ENCODE measurements around the gene TBC1D22A.

Gene TBC1D22A

DNA sequence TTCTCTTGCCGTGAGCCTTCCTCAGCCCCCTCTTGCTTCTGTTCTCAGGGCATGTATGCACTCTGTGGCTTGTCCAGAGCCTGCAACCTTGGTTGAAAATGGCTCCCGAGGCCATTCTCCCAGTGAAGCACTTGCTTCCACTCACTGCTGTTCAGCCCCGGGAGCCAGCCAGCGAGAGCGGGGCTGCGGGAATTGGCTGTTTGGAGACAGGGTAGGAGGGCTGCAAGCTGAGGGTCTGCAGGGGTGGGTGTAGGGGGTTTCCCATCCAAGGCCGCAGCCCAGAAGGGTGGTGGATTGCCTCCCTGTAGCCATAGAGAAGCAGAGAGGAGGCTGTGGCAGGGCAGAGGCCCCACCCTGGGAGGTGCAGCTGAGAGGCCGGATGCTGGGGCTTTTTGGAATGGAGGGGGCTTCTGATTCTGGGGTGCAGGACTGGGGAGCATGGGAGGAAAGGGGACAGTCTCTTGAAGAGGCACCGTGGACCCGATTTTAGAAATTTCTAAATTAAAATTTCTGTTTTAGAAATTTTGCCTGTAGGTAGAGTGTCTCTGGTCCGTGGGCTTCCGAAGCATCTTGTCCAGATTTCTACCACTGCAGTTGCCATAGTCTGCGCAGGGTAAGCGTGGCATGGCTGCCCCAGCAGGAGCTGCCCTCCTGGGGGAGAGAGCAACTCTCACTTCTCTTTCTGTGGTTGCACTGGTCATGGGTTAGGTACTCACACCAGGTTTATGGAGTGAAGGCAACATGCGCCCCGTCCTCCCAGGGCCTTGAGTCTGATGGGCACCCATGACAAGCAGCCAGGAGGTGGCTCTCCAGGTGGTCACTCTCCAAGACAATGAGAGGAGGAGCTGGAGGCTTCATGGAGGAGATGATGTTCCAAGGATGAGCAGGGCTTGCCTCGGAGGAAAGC is 100.2 kb downstream of the TBC1D22A start:
- DNase-seq: no peak

DNA sequence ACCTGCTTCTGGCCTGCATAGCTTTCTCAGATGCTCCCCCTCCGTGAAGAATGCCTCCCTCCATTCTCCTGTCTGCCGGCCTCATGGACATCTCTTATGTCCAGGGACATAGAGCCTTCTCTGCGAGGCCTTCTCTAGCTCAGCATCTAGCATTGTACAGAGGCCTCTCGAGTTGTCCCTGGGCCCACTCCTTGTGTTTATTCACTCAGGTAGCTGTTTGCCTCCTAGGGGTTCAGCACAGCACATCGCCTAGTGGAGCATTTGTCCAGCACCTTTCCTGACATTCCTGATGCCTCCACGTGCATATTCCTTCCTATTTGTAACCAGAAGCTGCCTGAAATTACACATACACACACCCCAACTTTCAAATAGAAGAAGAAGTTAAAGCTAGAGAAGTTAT is 101.3 kb downstream of the TBC1D22A start:
- DNase-seq: no peak

DNA sequence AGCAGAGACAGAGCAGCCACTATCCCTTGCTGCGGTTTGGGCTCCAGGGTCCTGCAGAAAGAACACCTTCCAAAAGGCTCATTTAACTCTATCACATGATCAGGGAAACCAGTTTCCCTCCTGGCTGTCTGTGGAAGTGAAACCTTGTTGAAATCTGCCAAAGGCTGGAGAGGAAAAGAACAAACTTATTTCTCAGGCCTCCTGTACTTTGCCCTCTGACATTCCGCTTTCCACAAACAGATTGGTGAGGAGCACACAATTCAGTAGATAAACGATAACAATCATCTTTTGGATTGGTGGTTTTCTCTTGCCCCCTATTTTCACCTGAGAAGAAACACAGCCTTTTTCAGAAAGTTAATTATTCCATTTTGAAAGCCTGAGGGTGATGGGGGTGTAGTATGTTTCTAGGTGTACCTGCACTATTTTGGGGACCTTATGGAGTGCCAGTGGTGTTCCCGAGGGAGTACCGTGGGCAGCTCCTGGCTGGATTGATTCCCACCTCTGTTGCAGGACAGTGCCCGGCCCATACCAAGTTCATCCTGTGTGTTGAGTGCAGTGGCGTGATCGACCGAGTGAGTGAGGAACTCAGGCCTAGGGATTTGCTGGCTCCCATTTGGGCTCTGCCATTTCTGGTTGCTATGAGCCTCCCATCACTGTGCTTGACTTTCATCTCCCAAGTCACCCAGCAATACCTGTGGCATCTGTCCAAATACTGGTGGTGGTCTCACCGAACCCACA is 102.0 kb downstream of the TBC1D22A start:
- DNase-seq: no peak

DNA sequence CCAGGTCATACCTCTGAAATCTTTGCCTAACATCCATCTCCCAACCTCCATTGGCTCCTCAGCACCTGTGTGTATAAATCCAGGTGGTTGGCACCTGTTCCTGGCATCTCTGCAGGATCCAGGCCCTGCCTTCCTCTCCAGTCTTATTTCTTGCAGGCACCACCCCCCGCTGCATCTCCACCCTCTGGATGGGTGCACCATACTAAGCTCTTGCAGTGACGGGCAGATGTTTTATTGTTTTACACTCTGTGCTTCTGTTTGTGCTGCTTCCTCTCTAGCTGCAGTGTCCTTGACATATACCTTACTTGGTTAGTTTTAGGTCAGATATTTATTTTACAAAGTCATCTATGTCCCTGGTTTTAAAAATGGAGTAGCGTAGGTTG is 102.6 kb downstream of the TBC1D22A start:
- no peak for DNase-seq

DNA sequence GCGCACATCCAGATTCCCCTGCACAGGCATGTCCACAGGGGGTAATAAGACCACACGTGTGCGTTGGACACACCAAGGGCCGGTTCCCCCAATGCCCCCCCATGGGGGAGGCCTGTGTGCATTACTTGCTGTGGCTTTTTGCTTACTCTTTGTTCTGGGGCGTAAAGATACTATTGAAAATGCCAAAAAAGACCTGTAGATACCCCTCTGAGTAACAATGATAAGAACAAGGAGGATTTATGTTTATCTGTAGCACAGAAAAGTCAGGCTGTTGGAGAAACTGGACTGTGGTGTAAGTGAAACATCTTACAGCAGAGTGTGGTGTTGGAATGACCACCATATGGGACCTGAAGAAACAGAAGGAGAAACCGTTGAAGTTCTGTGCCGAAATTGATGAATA is 103.2 kb downstream of the TBC1D22A start:
- no peak for DNase-seq

DNA sequence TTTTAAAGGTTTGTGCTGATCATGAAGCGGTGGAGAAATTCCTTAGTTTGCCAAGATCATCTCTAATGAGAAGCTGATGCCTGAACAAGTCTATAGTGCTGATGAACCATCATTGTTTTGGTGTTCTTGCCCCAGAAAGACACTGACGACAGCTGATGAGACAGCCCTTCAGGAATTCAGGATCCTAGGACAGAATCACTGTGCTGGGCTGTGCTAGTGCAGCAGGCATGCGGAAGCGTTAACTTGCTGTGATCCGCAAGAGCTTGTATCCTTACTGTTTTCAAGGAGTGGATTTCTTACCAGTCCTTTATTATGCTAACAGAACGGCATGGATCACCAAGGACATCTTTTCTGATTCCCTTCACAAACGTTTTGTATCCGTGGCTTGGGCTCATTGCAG is 104.1 kb downstream of the TBC1D22A start:
- no peak for DNase-seq

DNA sequence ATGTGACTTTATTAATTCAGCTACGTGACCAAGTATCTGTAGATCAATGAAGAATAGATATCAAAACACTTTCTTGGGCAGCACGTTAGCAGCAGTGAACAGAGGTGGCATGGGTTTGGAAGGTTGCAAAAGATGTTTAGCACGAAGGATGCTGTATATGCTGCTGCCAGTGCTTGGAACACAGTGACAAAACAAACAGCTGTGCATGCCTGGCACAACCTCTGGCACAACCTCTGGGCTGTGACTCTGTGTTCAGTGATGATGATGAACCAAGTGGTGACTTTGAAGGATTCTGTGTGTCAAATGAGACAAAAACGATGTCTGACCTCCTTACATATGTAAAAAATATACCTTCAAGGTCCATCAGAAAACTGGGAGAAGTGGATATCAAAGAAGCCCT is 104.7 kb downstream of the TBC1D22A start:
- DNase-seq: no peak

DNA sequence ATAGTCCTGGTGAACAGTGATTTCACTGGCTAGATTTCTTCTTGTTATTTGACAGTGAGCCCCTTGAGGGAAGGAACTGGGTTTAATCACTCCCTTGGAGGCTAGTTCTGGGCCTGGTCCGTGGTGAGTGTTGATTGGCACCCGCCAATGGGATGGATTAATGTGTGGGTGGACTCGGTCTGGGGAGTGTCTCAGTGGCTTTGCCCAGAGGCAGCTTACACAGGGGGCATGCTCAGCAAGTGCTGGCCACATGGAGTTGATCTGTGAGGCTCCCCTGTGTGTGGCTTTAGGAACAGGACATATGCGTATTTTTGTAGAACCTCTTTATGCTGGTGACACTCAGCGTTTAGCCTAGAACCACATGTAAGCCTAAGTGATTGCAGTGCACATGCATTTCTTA is 106.9 kb downstream of the TBC1D22A start:
- DNase-seq: no peak

DNA sequence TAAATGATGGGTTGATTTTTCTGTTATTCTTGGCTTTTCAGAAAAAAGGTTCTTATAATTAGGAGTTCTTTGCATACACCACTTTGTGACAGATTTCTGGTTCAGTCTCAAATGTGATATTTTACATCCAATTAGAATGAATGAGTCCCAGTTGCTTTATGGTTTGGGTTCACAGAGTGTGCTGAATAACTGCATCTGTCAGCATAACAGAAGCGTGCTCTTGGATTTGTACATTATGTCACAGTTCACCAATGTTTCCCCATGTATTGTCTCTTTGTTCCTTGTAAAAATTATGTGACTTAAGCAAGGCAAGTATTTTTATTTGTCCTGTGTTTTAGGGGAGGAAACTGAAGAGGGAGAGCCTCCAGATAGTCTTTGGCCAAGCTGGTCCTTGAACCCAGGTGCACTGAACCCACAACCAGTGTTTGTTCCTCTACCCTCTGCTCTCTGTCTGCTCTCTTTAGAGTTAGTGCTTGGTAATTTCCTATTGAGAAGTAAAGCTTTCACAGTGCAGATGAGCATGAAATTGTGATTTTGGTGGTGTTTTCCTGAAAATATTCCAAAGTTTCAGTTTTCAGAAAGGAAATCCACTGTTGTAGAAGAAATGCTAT is 107.5 kb downstream of the TBC1D22A start:
- DNase-seq: no peak

DNA sequence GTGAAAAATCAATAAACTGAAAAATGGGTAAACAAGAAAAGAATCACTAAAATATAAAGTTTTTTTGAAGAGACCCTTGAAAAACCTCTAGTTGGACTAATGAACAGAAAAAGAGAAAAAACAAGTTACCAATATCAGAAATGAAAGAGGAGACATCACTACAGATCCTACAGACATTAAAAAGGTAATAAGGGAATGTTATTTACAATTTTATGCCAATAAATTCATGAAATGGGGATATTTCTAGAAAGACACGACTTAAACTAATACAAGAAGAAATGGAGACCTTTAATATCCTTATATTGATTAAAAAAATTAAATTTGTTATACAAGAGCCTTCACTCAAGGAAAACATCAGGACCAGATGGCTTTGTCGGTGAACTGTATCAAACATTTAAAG is 109.4 kb downstream of the TBC1D22A start:
- DNase-seq: no peak

DNA sequence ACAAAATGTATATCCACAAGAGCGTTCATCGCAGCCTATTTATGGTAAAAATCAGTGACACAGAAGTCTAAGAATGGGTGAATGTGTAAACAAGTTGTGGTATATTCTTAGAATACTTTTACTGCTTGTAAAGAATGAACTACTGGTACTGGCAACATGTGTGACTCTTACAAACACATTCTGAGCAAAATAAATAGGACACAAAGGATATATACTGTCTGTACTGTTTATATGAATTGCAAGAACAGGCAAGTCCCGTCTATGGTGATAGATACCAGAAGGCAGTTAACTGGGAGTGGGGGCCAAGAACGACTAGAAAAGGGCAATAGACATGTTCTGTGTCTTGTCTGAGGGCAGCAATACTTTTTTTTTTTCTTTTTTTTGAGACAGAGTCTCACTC is 112.6 kb downstream of the TBC1D22A start:
- DNase-seq: no peak

DNA sequence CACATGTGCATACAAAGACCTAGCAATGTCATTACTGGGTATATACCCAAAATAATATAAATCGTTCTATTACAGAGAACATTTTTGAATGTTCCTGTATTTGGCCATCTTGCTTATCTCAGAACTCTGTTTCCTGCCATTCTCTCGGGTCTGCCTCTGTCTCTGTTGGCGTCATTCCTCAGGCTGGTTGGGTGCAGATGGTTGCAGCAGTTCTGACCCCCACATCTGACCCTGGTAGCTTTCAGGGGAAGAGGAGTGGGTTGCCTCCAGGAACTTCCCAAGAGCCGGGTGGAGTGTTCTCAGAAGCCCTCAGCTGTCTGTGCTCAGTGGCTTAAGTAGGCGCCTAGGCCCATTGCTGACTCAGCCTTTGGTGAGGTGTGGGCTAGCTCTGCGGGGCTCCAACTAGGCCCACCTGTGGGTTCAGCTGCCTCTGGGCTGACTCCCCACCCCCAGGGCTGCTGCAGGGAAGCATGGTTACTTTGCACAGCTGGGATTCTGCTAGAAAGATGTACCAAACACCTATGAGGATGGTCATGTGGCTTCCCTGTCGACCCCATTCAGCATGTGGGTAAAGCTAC is 114.0 kb downstream of the TBC1D22A start:
- no peak for DNase-seq

DNA sequence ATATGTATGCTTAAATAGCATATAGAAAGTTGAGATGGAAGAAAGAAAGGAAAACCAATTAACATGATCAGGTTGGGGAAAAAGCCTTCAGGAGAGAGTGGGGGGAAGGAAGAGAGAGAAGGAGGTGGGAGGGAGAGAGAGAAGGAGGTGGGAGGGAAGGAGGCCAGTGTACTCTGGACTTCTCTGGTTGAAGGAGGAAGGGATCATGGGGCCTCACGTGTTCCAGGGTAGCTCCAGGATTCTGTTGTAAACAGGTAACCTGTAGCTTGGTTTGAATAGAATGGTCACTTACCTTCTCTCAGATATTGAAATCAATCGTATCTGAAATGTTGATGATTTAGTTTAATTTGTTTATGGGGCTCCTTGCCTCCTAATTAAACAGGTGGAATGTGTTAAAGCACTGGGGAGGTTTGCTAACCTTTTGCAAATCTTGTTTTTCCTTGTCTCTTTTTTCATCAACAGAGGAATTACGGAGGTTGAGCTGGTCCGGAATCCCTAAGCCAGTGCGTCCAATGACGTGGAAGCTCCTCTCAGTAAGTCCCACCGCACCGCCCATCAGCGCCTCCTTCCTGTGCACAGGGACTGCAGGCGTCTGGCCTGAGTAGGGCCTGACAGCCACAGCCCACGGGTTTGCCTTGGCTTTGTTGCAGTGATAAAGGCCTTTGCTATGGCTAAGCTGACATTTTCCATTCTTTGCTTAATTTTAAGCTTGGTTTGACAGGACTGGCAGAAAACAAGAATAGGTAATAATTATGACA is 115.9 kb downstream of the TBC1D22A start:
- no peak for DNase-seq

DNA sequence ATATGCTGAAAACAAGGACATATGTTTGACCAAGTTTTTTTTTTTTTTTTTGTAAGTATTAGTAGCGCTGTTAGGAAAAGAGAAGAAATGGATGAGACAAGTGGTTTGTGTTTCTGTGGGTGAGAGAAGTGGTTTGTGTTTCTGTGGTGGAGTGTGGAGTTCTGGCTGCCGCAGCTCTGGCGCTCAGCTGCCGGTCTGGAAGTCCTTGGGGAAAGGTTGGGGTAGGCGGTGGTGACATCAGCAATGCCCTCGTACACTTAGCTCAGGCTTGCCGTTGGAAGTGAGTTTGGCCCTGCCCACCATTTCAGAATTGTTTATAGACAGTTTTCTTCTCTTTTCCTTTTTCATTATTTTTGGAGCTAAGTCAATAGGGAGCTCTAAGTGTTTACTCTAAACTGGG is 116.6 kb downstream of the TBC1D22A start:
- DNase-seq: no peak

DNA sequence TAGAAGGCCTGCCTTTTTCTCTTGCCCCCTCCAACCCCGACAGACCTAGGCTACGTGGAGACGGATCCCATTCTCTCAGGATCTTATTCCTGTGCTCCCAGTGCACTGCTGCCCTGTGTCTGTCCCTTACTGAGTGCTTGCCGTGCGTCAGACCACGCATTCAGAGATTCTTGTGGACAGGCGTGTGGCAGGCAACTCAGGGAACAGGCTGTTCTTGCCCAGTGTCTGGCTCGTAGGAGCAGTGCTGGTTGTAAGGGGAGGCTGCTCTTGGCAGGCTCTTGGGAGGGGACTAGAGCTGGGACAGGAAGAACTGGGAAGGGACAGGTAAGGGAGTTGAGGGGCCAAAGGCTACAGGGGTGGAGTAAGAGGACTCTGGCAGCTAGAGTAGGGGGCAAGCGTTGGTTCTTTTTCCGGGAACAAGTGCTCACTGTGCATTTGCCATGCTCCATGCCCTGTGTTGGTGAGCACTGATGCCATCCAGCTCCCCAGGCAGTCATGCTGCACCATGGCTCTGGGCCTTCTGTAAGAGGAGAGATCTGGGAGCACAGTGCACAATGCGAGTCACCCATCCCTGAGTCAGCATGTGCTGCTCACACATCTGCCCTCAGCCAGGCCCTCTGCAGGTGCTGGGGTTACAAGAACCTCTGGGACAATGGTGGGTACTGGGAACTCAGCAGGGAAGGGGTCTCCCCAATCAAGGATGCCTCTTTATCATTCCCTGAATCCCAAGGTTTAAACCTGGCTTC is 119.1 kb downstream of the TBC1D22A start:
- DNase-seq: no peak

DNA sequence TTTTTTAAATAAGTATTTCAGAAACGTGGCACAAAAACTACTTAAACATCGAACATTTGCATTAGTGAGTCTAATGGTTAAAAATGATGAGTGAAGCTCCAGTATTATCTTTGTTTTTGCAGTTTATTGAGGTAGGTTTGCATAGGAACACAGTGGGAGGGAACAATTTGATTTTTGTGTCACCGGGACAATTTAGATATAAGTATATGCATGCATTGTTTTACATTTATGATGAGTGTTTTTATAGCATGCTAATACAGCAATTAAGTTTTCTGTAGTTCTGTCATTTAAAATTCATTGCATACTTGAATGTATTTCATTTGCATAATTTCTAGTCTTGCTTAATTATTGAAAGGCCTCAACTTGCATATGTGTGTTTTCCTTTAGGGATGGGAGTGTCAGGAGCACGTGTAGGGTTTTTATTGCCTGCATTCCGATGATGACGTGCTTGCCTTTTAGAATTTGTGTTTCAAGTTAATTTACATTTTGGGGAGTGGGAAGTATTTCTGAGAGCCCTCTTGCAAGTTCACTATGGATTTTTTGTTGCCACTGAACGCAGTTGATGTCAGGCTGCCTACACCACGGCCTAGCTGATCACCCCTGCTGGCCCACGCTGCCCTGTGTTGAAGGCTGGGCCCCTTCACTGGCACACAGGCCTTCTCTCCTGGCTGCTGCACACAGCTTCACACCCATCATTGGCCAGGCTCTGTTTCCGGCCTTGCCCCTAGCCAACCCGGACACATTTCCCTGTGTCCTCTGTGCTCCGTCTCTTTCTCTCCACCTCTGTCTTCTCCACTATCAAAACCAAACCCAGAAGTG is 120.9 kb downstream of the TBC1D22A start:
- DNase-seq: no peak

DNA sequence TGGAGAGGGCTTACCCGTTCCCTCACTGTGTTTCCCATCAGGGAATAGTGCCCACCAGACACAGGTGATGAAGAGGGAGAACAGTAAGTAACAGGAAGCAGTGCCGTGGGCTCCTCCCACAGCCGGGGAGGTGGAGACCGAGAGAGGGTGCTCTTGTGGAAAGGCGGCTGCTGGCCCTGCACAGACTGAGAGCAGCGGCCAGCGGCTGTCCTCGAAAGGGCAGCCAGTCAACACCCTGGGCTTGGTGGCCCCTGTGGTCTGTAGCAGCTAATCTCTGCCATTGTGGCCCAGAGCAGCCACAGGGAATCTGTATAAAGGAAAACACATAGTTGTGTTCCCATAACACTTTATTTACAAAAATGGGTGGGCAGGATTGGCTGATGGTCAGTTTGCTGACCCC is 121.9 kb downstream of the TBC1D22A start:
- DNase-seq: no peak

DNA sequence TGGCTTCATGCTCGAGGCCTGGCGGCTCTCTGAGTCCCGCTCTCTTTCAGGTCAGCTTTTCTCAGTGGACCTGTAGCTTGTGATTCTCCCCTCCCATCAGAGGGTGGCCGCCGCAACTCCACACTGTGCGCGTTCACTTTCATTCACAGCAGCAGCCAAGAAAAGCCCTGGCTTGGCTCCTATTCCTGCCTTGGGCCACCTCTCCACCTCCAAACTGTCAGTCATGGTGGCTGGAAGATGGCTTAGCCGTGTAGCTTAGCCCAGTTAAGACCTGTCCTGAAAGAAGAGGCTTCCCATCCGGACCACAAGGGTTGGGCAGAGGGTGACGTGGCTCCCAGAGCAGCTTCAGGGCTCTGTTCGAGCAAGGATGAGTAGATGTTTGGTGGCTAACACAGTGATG is 125.5 kb downstream of the TBC1D22A start:
- no peak for DNase-seq

DNA sequence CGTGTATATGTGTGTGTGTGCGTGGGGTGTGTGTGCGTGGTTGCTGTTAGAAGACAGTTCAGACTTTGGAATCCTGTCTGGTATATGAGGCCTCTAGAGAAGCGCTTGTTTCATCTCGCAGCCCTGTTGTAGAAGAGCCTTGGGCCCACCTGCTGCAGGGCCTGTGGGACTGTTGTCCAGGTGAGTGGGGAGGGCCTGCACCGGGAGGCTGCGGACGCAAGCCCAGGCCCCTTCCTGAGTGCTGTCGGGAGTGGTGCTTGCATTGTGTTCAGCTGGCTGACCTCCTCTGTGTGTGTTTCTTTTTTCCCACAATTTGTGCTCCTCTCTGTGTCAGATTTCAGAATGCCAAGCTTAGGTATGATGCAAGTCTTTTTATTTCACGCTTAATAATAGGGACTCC is 128.4 kb downstream of the TBC1D22A start:
- no peak for DNase-seq

DNA sequence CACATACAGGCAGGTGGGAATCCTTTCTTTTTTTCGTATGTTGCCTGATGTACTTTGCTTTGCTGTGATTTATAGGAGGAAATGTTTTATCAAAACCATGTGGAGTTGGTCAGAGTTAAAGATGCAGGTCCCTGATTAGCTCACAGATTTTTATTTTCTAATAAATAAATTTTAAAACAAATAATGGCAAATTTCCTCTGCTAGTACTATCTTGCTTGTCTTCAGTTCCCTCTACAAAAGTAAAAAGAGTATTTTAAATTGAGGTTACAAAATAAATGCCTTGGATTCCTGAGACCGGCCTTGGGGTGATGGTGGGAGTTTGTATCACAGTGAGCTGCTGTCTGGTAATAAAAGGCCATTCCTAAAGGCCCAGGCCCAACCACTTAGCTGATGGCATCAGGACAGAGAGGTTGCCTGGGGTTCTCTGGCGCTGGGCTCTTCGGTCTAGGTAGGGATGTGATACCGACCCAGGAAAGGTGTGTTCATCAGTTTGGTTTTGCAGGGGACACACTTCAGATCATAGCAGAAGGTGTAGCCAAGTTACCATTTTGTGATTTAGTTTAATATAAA is 129.0 kb downstream of the TBC1D22A start:
- DNase-seq: no peak

DNA sequence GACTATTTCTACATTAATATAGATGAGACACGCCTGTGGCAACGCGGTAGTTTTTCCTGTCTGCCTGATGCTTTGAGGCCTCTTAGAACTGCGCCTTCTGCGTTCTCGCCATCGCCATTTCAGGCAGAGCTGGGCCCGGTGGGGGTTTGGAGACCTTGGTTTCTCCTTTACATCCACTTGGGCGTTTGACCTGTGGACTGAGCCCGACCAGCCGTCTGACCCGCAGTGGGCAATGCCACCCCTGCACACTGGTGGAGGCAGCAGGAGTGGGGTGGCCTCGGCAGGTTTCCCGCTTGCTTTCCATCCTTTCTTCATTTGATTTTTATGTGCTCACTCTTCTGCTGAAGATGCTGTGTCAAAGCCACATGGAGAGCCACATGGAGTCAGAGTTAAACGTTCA is 130.4 kb downstream of the TBC1D22A start:
- DNase-seq: no peak

Data from NCI-H2029 treated with DMSO at 0.1 percent for 48 hours (cell line).